GM15510 (cell line): ENCODE results near the gene KSR2.

Source experiments
- POLR2A ChIP-seq: IDR thresholded peaks from 3 replicates; pipeline ENCODE4 v1.6.1; 2011; ENCODE audit warnings: borderline replicate concordance; ENCODE audit not compliant: insufficient read length; ENCODE audit errors: extremely low read depth

The KSR2 gene

GRCh38 chr12:117622087-117622486 lies 346.7 kb downstream of the KSR2 start:
- no peak for TF ChIP-seq POLR2A

DNA sequence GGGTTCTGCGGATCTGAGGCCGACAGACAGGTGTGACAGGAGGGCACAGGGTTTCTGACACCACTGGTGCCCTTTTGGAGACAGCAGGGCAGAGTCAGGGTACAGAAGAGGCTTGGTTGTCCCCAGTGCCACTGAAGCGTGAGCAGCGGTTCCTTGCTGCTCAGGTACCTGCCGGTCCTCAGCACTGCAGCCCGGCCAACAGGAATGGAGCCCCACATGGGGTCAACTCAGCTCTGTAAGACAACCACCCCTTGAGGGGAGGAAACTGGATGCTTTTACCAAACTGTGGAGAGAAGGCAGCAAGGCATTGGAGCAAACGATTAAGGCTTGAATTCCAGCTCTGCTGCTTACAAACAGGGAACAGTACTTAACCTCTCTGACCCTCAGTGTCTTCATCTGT lies 361.0 kb downstream of the KSR2 start:
- no peak for TF ChIP-seq POLR2A

GRCh38 chr12:117606945-117607344 lies 361.8 kb downstream of the KSR2 start:
- TF ChIP-seq POLR2A = no peak

DNA sequence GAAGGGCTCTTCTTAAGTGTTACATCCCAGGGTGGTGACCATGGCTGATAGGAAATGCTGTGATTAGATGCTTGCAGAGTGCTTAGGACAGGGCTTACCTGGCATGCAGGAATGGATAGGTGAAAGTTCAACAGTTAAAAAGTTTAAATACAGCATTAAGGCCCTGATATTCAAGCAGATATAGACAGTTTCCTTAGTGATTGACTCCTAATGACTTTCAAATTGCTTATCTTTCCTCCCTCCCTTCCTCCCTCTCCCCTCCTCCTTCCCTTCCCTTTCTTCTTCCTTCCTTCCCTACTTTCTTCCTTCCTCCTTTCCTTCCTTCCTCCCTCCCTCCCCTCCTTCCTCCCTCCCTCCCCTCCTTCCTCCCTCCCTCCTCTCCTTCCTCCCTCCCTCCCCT lies 362.8 kb downstream of the KSR2 start:
- TF ChIP-seq POLR2A = no peak

DNA sequence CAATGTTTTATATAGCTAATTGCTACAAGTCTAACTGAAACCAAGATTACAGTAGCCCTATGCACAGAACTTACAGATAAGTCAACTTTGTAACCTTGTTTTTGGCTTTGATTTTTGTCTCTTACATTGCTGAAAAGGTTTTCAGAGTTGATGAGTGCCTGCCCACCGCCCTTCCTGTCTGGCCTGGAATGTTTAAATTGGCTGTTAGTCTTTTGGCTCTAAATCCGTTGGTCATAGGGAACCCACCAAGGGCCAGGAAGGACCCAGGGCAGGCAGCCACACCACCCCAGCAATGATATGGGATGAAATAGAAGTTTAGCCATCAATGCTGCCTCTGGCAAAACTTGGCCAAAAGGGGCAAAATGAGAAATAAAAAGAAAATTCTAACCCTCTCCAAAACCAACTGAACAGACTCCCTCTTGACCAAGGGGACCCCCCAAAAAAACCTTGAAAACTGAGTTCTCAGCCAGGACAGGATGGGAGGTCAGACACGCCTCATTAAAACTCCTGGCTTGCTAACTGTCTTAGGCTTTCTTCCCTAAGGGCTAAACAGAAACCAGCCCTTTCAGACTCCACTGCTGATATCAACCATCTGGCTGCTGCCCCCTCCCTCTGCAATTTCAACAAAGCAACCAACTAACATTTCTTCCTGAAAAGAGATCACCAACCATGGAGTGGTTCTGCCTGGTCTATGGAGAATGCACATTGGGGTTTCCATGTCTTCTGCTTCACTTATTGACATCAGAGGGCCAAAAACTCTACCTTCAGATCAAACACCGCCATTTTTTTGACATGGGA lies 365.3 kb downstream of the KSR2 start:
- TF ChIP-seq POLR2A = no peak

DNA sequence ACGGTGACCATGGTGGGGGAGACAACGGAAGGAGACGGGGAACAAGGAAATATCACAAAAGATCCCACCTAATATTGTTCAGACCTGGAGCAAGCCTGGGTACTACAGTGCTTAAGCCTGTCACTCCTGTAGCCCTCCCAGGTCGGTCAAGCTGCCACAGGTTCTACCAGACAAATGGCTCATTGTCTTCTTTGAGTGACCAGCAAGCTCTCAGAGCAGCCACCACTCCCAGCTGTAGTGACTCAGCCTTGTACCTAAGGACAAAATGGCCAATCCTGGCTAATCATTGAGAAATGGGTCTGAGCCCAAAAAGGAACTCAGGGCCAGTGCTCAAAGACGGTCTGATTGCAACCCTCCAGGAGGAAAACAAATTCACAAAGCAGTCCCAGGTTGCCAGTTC lies 368.9 kb downstream of the KSR2 start:
- TF ChIP-seq POLR2A = no peak

DNA sequence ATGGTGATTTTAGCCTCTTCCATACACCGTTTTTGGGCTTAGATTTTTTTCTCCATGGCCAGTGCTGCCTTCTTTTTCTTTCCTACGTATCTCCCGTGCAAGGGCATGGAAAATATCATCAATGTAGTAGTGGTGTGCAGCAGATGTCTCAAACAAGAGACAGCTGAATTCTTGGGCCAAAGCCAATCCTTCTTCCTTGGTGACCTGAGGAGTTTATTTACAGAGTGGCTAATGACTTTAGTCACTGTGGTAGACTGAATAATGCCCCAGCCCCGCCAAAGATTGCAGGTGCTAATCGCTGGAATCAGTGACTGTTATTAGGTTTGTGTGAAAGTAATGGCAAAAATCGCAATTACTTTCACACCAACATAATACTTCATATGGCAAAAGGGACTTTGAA lies 371.8 kb downstream of the KSR2 start:
- no peak for TF ChIP-seq POLR2A

- TF ChIP-seq POLR2A = no peak
These were observed 373.0 kb downstream of the KSR2 start for GRCh38 chr12:117595751-117596150.

DNA sequence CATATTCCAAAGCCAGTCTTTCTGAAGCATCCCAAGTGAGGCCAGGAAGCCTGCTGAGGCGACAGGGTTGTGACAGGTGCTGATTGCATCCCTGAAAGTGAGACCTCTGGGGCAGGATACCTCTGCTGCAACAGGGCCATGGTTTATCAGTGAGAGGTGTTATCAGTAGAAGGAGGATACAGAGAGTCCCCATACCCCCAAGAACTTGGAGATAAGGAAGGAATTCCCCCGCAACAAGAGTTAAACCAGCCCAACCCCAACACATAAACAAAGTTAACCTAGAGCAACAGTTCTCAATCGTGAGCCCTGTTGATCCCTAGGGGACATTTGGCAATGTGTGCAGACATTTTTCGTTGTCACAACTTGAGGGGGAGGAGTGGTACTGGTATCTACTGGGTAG lies 374.3 kb downstream of the KSR2 start:
- no peak for TF ChIP-seq POLR2A

GRCh38 chr12:117593815-117594400 lies 374.9 kb downstream of the KSR2 start:
- TF ChIP-seq POLR2A = no peak

- TF ChIP-seq POLR2A = no peak
These were observed 376.0 kb downstream of the KSR2 start for GRCh38 chr12:117592588-117593305.

DNA sequence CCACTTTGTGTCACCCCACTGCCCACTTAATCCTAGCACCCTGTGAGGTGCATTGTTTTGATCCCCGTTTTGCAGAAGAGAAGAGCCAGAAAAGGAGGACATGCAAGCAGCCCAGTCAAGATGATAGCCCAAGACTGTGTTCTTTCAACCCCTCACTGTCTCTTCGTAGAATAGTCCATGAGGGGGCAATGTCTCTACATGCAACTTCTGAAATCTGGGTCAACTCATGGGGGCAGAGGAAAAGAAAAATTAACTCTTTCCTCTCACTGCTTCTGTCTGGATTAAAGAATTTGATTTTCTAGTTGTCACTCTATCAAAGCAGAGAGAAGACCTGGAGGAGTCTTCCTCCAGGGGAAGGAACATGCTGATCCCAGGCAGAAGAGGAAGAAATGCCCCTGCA lies 377.8 kb downstream of the KSR2 start:
- TF ChIP-seq POLR2A = no peak

GRCh38 chr12:117590386-117590785 lies 378.4 kb downstream of the KSR2 start:
- TF ChIP-seq POLR2A = no peak

- no peak for TF ChIP-seq POLR2A
These were observed 379.8 kb downstream of the KSR2 start for GRCh38 chr12:117589021-117589420.

GRCh38 chr12:117587631-117588287 lies 381.0 kb downstream of the KSR2 start:
- no peak for TF ChIP-seq POLR2A

- TF ChIP-seq POLR2A = no peak
These were observed 385.0 kb downstream of the KSR2 start for GRCh38 chr12:117583677-117584225.

- no peak for TF ChIP-seq POLR2A
These were observed 385.7 kb downstream of the KSR2 start for GRCh38 chr12:117583092-117583491.
